HG03135 (cell line): ENCODE data around the gene CEP55.

ENCODE experiments used
- ATAC-seq: cut with Tn5 transposase; IDR thresholded peaks from one replicate; pipeline ENCODE4 v1.9.1; 2021; ENCODE audit warnings: mild to moderate bottlenecking, moderate library complexity; ENCODE audit not compliant: unreplicated experiment

CEP55 gene

GRCh38 chr10:93468461-93469213 lies 27.8 kb upstream of the CEP55 start:
- no peak for ATAC-seq

DNA sequence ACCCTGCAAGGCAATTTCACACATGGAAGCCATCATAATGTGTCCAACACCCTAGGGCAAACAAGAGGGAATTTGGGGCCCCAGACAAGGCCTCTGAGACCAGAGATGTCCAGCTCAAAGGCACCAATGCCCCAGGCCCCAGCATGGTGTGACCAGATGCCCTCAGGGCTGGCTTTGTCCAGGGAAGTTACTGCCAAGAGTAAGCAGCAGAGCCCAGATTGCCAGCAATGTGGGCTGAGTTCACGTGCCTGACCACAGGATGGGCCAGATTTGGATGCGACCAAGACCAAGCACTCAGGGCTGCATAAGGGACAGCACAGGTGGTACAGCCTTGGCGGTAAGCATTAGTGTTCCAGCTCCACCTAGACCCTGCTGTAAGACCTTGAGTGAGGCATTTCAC lies 27.0 kb upstream of the CEP55 start:
- no peak for ATAC-seq

DNA sequence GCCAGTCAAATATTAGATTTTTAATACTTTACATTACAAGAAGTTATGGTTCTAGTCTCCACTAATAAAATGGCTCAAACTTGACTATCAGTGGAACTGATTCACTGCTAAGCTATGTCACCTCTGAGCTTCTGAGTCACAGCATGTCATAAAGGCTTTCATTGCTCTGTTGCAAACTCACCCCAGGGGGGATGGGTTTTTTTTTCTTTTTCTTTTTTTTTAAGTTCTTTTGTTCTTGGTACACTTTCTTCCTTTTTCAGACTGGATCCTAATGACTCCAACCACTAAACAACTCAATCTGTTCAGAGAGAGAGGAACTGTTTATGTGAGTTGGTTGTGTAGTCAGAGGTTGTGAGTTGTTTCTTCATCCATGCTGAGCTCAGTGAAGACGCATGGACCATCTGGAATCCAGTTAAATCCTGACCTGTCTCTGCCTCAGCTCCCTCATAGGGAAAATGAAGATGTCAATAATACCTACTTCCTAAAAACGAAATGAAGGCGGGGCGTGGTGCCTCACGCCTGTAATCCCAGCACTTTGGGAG lies 25.2 kb upstream of the CEP55 start:
- ATAC-seq = no peak

DNA sequence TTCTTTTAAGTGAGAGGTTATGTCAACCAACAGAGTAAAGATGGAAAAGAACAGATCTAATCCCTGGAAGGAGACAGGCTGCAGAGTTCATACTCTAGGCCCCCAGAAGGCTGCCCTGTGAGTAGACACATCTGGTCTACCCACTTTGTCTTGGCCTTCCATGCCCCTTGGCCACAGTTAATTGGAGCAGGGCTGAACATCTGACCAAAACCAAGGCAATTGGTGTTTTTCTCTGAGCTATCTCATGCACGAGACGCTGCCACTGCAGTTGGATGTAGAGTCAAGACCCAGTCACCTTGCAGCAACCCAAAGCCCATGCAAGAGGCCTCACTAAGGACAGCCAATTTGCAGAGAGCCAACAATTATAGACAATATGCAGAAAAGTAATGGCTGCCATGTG lies 23.3 kb upstream of the CEP55 start:
- ATAC-seq = no peak

DNA sequence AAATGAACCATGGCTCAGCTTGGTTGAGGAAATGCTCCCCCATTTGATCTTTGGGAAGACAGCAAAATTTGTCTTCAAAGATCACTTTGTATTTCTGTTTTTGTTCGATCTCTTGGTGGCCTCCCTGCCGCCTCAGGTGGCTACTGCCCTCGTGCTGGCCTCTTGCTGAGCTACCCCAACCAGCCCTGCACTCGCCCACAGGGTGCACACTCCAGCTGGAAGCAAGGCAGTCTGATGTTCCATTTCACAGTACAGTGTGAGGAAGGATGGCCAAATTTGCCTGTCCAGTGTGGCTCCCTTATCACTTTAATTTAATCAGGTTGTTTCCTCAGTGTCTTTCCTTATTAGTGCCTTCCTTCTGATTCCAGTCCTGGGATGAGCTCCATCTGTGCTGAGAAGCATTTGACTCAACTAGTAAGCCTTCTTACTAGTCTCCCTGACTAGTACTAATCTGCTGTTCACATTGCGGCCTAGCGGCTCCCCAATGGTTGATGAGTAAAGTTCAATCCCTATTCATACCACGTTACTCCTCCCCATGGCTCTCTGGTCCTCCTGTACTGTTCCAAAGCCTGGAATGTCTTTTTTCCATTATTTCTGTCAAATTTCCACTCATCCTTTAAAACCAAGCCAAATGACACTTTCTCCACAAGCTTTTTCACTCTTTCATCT lies 22.5 kb upstream of the CEP55 start:
- no peak for ATAC-seq

- no peak for ATAC-seq
Measured at GRCh38 chr10:93475227-93475626, 21.2 kb upstream of the CEP55 start.

DNA sequence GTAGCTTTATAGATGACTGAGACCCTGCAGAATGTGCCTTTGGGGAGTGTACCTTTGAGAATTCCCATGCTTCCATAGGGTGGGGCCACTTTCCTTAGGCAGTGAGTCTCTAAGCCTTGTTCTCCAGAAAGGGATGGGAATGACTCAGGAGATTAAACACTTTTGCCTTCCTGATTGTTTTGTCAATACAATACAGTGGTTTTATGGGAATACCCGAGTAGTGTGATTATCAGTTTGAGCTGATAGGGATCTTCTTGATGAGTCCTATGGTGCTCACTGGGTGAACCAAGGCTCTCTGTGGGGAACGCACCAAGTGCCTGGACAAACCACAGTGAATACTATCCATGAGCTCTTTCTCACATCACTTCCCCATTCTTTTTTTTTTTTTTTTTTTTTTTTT lies 20.5 kb upstream of the CEP55 start:
- no peak for ATAC-seq

- no peak for ATAC-seq
Measured at GRCh38 chr10:93476756-93477155, 19.7 kb upstream of the CEP55 start.

DNA sequence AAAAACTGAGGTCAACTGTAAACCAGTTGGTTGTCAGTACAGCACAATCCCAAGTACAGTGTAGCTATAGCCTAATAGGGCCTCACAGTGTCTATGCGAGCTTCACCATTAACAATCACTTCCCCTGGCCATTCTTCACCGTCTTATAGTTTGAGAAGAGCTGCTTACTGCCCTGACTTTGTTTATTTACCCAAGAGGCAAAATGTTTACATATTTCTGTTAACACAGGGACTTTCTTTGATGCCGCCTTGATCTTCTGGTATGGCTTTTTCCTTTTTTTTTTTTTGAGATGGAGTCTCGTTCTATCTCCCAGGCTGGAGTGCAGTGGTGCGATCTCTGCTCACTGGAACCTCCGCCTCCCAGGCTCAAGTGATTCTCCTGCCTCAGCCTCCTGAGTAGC lies 17.5 kb upstream of the CEP55 start:
- ATAC-seq = no peak

DNA sequence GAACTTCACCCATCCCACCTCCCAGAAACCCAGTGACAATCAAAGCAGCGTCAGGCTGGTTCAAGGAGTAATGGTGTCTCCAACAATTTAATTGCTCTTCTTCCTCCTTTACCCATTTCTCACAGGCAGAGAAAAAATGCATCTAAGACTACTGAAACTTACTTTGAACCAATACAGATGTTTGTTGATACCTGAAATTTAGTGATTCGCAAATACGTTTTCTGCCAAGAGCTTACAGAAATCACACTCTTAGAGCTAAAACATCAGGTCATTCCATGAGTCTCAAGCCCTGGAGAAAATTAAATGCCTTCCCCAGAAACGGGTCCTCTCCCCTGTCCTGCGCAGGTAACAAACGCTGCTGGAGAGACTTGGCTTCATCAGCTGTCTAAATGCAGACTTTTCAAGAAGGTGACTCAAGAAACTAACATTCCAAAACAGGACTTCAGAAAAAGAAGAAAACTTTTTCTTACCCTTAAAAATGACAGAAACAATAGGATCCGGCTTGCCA lies 14.7 kb upstream of the CEP55 start:
- no peak for ATAC-seq

GRCh38 chr10:93482145-93482834 lies 14.1 kb upstream of the CEP55 start, which contains the start of gene MYOF:
TSS of gene MYOF (minus strand) at chr10:93482334. CDS start at chr10:93482194, 140 bp downstream.
- ATAC-seq = peak; percentile 83

GRCh38 chr10:93485690-93486089 lies 10.7 kb upstream of the CEP55 start:
- ATAC-seq = no peak

- ATAC-seq = no peak
Measured at GRCh38 chr10:93488956-93489528, 7.4 kb upstream of the CEP55 start.

DNA sequence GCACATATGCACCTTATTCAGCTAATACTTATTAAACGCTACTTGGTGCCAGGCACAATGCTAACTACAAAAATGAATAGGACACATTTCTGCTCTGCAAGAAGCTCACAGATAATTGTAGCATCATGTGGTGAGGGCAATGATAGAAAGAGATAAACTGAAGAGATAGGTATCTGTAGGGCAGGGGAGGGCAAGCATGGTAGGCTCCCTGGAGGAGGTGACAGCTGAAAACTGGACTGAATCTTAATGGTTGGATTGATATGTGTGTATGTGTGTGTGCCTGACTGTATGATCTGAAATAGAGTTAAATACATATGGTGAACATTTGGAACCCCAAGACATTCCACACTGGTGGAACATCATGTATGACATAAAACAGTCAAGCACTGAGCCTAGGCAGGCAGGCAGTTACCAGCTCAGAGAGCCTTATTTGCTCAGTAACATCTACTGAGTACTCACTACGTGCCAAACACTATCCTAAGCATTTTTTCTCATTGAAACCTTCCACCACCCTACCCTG lies 4.8 kb upstream of the CEP55 start:
- no peak for ATAC-seq

- ATAC-seq = no peak
Measured at GRCh38 chr10:93493162-93493561, 3.2 kb upstream of the CEP55 start.

- no peak for ATAC-seq
Measured at GRCh38 chr10:93494494-93494893, 1.9 kb upstream of the CEP55 start.

GRCh38 chr10:93495654-93496321 lies 624 bp upstream of the CEP55 start:
- peak; percentile 26 for ATAC-seq

DNA sequence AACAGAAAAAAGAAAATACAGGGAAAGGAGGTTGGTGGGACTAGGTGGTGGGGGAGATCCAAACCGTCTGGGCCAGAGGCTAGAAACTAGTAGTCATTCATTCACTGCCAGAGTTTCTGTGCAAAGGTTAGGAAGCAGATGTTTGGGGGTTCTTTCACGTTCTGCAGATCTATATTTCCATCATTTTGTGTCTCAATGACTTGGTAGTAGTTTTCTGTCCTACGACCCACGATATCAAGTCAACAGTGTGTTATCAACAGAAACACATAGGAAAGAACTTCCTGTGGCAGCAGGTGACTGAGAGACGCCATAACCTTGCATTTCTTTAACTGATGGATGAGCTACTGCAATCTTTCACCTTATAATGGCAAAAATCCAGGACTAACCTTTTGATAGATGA lies 1.8 kb downstream of the CEP55 start:
- ATAC-seq = no peak

GRCh38 chr10:93501650-93502049 lies 5.2 kb downstream of the CEP55 start:
- ATAC-seq = no peak

GRCh38 chr10:93503075-93503474 lies 6.7 kb downstream of the CEP55 start:
- ATAC-seq = peak; percentile 48
